Stimulated activated CD4-positive, alpha-beta T cell treated with anti-CD3 and anti-CD28 coated beads, Interleukin-2, amount 100 ng/mL, for 24 hours (primary cell): Measurements from ENCODE around the gene WNT6.

Source experiments
- DNase-seq, 2 donors: peaks; one replicate each; pipeline ENCODE4 v3.0.0-alpha.2; 2020

Gene WNT6

GRCh38 chr2:218859556-218859987 is at the start of gene WNT6:
WNT6 (plus strand) TSS chr2:218859805; CDS start chr2:218860038, 233 bp downstream.
- DNase-seq: no peak

GRCh38 chr2:218810256-218810655 is 49.3 kb upstream of the WNT6 start:
- DNase-seq: no peak

DNA sequence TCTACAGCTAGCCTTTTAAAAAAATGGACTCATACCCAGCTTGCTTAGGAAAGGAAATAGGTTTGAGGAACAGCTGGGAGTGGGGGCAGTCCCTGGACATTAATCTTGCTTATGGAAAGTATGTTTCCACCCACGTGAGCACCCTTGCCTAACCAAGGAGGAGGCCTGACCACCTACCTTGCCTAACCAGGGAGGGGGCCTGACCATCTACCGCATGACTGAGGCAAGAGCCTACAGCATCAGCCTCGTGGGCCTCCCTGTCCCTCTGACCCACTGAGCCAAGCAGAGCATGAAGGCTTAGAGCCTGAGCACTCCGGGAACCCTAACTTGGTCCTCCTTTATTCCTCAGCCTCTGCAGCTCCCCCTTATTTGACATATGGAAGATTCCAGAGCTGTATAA is 48.2 kb upstream of the WNT6 start:
- DNase-seq: no peak

GRCh38 chr2:218812096-218812815 is 47.3 kb upstream of the WNT6 start:
- no peak for DNase-seq

- no peak for DNase-seq
These were observed 46.7 kb upstream of the WNT6 start for GRCh38 chr2:218812861-218813260.

GRCh38 chr2:218813771-218814460 is 45.7 kb upstream of the WNT6 start:
- no peak for DNase-seq

DNA sequence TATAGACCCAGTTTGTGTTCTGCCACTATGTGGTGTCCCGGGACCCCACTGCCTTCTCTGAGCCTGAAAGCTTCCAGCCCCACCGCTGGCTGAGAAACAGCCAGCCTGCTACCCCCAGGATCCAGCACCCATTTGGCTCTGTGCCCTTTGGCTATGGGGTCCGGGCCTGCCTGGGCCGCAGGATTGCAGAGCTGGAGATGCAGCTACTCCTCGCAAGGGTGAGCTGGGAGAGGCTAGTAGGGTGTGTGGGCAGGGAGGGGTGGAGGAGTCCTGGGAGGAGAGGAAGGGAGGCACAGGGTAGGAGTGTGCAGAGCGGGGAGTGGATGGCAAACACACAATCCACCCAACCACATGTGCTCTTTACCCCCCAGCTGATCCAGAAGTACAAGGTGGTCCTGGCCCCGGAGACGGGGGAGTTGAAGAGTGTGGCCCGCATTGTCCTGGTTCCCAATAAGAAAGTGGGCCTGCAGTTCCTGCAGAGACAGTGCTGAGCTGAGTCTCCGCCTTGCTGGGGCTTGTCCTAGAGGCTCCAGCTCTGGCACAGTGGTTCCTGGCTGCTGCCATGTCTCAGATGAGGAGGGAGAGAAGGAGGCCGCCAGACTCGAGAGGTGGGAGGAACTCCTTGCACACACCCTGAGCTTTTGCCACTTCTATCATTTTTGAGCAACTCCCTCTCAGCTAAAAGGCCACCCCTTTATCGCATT is 44.9 kb upstream of the WNT6 start:
- DNase-seq: no peak

DNA sequence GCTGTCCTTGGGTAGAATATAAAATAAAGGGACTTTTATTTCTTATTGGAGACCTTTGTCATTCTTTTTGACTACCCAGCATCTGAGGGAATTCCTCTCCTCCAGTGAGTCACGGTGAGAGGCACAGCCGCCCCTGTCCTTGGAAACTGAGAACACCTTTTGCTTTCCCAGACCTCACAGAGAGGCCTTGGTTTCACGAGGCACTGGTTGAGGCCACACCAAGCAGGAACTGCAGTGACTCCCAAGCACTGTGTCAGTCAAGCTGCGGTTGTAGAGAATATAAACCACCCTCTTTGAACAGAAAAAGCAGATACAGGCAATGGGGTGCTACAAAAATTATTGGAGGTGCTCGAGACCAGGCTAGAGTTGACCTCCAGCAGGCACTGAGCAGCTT is 44.4 kb upstream of the WNT6 start:
- DNase-seq: no peak

DNA sequence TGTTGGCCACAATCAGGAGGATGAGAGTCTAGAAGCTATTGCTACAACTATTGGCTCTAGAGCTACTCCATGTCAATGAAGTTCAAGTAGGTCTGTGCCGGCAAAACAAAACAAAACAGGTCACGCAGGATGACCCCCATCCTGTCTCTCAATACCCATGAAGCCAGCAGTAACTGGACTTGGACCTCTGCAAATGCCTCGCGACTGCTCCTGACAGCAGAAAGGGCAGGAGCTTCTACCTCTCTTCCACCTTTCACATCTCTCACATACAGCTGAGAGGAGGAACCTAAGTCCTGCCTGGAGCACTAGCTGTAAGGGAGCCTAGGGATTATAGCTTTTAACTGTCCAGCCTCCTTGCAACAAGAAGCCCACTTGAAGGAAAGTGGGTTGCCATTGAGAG is 44.0 kb upstream of the WNT6 start:
- DNase-seq: no peak

- DNase-seq: no peak
These were observed 43.0 kb upstream of the WNT6 start for GRCh38 chr2:218816561-218817011.

DNA sequence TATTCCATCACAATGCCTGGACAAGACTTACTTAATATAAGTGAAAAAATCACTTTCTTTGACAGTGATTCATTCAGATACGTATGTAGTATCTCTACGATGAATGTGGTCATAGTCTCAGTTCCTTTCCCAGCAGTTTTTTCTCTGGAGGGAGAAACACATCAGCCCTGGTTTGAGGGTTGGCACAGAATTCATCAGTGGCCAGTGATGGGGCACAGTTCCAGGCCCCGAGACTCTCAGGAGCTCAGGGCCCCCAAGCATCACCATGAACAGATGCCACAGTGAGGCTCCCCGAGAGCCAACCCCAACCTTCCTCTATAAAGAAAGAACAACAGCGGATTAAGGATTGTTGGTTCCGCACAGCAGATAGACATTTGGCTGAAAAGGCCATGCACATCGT is 40.5 kb upstream of the WNT6 start:
- DNase-seq: no peak

- DNase-seq: no peak
These were observed 38.7 kb upstream of the WNT6 start for GRCh38 chr2:218820746-218821369.

DNA sequence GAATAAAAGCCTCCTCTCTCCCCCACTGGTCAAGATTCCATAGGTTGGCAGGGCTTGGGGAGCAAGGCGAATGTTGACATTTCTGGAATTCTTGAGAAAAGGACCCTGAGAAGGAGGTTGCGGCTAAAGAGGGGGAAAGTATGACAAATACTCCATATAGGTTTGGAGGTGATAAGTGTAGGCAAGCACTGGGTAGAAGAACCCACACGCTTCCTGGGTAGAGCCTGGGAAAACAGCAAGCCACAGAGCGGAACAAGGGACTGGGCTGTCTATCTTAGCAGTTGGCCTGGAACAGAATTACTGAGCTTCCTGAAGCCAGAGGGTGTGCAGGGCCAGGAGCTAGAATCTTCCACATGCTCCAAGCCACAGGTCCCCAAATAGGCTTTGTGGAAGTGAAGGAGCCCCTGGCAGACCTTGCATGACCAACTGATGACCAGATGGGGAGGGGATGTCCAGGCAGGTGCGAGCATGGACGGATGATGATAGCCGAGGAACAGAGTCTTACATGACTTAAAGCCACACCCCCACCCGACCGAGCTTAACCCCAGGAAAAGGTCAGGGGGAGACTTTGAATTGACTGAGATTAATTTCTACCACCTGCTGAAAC is 37.9 kb upstream of the WNT6 start:
- no peak for DNase-seq

DNA sequence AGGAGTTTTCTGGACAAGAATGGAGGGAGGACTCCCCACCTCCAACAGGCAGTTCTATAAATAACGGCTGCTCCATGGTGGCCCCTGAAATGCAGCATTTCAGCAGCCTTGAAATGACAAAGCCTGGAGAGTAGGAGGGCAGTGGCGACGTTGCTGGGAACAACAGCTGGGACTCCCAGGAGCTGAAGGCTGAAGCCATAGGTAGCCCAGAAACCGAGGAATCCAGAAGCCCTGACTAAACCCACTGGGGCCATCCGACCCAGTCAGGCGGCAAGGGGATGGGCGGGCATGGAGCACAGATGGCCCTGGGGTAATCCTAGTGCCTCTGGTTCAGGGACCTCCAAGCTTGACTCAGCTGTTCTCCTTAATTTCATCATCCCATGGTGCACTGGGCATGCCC is 37.0 kb upstream of the WNT6 start:
- no peak for DNase-seq

DNA sequence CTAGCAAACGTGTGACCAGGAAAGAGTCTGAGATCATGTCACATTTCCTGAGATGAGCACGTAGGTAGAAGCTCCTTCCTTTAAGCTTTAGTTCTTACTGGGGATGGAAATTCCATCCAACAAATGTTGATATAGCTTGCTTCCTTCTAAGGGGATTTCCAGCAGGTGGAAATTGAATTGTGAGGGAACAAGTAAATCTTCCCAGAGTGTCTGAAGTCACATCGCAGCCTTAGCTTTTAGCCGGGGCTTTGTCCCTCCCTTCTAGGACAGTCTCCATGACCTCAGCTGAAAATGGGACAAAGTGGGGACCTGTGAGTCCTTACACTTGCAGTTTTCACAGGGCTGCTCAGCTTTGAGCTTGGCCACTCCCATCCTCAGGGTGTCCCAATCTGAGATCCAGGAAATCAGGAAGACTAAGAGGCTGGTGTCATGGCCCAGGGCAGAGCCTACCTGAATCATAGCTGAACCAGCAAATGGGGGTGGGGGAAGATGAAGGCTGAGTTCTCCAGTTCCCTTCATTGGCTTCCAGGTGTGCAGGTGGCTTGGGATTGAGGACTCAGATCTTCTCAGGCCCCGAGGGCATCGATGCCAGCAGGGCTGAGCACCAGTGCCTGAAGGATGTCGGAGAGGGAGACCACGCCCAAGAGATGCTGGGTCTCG is 36.3 kb upstream of the WNT6 start:
- no peak for DNase-seq

GRCh38 chr2:218824004-218824403 is 35.6 kb upstream of the WNT6 start:
- no peak for DNase-seq

DNA sequence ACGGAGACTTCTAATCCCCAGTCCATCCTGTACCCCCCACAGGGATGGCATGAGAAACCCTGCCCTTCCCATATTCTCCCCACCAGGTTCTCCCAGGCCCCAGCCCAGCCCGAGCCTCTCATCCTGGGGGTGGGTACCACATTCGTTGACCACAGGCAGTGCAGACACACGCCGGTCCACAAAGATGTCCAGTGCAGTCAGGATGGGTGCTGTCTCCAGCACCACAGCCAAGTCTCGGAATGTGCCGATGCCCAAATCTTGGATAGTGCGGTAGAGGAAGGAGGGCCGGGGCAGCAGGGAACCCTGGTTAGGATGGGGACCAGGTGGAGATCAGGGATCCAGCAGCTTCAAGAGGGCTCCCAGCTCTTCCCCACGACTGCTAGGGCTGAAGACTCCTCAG is 32.8 kb upstream of the WNT6 start:
- no peak for DNase-seq

DNA sequence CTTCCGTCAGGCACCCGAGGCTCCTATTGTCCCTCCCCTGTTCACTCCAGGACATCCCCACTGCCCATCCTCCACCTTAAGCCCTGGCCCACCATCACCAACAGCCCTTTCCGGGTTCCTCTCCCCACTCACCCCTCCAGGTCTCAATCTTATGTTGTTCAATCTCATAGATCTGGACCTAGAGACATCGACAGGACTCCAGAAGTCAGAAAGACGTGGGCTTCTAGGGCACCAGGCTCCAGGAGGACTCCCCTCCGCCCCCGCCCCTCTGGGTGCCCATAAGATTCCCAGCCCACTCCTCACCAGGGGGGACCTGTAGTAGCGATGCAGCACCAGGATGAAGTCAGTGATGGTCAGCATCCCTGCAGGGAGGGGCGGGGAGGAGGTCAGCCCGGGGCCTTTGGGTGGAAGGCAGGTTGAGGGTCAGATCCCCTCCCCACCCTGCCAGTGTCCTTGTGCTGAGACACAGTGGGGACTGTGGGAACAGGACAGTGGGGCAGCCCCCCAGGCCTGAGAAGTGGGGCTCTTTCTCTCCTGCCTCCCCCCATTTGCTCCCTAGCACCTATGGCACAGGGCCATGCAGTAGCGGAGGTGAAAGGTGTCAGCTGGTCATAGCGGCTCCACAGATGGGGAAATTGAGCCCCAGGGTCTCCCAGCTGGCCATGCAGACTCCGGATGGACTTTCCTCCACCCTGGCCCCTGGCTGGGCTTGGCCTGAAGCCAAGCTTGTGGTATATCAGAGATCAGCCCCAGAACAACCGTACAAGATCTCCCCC is 31.7 kb upstream of the WNT6 start:
- DNase-seq: no peak

GRCh38 chr2:218828477-218828778 is 31.2 kb upstream of the WNT6 start:
- no peak for DNase-seq

DNA sequence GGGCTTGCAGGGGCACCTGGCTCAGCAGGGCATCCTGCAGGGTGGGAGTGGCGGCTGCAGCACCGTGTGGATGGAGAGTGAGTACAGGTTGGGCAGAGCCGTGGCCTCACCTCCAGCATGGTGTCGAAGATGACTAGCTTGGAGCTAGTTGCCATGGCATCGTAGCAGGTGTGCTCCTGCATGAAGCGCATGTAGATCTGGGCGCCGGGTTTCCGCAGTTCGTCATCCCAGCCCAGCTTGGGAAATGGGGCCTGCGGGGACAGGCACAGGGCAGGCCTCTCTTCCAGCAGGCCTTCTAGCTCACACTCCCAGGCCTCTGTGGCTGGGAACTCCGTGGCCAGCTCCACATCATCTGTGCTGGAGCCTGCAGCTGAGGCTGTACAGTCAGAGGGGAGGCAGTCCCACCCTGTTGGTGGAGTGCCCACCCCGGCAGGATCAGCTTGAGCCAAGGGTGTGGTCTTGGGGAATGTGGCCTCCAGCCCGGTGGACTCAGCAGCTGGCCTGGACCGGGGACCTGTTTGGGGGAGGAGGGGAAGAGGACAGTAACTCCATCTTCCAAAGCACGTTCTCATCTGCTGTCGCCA is 29.6 kb upstream of the WNT6 start:
- DNase-seq: no peak

DNA sequence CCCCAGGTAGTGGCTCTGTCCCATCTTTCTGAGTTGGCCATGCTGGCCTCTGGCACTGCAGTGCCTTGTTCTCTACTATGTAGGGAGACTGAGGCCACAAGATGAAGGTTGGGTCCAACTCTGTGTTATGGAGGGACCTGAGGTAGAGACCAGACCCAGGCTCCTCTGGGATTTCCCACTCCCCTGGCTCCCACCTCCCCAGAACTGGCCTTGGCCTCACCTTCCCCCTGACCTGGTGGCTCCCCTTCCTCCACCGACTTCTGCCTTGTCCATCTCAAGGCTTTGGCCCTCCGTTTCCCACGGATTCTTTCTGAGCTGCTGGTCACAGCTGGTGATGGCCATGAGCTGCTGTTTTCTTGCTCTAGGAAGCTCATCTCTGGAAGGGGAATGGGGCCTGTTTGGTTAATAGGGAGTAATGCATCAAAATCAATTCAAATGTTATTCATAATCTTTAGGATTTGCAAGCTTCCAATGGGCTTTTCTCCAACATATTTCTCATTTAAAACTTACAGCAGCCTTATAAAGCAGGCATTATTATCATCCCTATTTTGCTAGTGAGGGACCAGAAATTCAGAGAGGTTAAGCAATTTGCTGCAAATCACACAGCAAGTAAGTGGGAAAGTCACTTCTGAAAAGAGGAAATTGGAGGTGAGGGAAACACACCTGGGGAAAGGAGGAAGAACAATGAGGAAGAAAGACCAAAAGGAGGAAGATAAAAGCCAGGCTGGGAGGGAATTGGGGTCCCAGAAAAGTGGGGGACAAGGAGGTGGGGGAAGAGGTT is 28.9 kb upstream of the WNT6 start:
- DNase-seq: no peak
